Choroid plexus epithelial cell (primary cell): ENCODE measurements around the gene VILL.
A peak's percentile ranks its signal among the peaks of the same experiment; 100 is the strongest.

Source experiments
- DNase-seq: peaks from one replicate; pipeline ENCODE4 v3.0.0-alpha.2; 2010; ENCODE audit warnings: low read depth
- H3K4me3 ChIP-seq: 2 replicates; pipeline ENCODE4 v1.5.1; 2011; ENCODE audit warnings: low read depth, mild to moderate bottlenecking, control low read depth, low read length, moderate library complexity
- TF ChIP-seq, protein P1 (sequence below): conservative IDR thresholded peaks from 2 replicates; pipeline ENCODE4 v1.5.1; 2011; ENCODE audit warnings: low read depth, mild to moderate bottlenecking, control low read depth, inconsistent platforms, low read length, moderate library complexity

VILL gene

DNA sequence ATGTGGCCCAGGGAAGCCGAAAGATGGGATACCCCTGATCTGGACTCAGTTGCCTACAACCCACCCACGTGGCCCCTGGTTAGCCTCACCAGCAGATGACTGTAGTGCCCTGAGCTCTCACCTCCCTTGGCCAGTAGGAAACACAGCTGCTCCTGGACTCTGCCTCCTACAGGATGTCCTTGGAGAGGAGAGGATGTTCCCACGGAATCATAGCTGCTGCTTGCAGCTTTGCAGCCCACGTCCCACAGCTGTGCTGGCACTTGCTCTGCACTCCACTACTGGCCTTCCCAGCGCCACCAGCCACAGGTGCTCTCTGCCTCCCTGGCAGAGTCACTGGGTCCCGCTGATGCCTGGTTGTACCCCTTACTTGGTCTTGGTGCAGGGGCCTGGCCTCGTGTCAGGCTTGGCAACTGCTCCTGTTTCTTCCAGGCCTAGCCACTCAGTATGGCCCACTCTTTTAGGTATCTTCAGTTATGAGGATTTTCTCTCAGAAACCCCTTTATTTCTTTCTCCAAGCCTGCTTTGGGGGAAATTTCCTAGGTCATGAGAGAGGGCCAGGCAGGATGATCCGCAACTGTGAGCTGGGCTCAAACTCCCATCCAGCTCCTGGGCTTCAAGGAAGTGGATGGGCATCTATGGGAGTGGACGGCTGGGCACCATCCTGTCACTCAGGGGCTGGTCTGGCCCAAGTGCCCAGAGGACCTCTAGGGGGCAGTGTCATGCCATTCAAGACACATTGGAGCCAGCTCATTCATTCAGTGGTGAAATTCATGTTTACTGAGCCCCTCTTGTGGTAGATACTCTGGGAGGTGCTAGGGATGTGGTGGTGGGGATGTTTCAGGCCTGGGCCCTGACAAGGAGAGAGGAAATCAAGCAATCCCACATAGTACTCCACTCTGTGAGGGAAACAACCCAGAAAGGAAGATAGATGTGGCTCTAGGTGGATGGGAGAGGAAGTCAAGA is 16.2 kb upstream of the VILL start:
- H3K4me3 ChIP-seq, result no peak overlapping the region
- TF ChIP-seq, protein P1, sequence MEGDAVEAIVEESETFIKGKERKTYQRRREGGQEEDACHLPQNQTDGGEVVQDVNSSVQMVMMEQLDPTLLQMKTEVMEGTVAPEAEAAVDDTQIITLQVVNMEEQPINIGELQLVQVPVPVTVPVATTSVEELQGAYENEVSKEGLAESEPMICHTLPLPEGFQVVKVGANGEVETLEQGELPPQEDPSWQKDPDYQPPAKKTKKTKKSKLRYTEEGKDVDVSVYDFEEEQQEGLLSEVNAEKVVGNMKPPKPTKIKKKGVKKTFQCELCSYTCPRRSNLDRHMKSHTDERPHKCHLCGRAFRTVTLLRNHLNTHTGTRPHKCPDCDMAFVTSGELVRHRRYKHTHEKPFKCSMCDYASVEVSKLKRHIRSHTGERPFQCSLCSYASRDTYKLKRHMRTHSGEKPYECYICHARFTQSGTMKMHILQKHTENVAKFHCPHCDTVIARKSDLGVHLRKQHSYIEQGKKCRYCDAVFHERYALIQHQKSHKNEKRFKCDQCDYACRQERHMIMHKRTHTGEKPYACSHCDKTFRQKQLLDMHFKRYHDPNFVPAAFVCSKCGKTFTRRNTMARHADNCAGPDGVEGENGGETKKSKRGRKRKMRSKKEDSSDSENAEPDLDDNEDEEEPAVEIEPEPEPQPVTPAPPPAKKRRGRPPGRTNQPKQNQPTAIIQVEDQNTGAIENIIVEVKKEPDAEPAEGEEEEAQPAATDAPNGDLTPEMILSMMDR, result peak; percentile 78

DNA sequence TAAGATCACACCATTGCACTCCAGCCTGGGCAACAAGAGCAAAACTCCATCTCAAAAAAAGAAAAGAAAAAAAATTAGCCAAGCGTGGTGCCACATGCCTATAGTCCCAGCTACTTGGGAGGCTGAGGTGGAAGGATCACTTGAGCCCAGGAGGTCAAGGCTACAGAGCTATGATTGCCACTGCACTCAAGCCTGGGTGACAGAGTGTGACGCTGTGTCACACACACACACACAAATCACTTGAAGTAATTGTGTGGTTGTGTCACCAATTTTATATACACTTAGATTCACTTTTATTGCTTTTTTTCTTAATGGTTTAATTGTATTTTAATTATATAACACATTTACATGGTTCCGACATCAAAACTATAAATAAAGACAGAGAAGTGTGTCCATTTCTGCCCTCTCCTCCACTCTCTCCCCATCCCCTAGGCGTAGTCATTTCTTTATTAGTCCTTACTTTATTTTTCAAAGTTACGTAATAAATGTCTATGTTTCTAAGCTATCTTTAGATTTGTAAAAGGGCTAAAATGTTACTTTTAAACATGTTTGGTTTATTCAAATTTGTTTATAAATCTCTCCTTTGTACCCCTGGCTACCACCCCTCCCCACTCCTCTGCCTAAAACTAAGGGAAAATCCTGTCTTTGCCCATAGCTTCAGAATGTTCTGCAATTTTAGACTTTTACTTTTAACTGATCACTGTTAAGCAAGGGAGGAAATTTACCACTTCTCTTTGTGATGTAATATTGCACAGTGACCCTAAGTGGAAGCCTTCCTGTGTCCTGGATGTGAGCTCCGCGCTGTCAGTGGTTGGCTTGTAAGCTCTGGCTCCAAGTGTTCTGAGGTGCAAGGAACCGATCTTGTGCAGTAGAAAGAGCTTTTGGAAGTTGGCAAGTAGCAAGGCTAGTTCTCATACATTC is 10.8 kb upstream of the VILL start:
- TF ChIP-seq, protein P1, result no peak
- DNase-seq, result no peak
- H3K4me3 ChIP-seq, result no peak overlapping the region

More for the DNA sequence above, 16.2 kb upstream of the VILL start:
- DNase-seq, result peak; percentile 75

GRCh38 chr3:37980462-37981347 is 9.9 kb upstream of the VILL start:
- no peak overlapping the region for H3K4me3 ChIP-seq

GRCh38 chr3:37981348-37981664 is 9.3 kb upstream of the VILL start:
- no peak for DNase-seq
- TF ChIP-seq, protein P1, result no peak
- no peak overlapping the region for H3K4me3 ChIP-seq

More at GRCh38 chr3:37980462-37981347, 9.9 kb upstream of the VILL start:
- no peak for DNase-seq
- TF ChIP-seq, protein P1, result no peak

- DNase-seq, result no peak
- no peak overlapping the region for H3K4me3 ChIP-seq
- TF ChIP-seq, protein P1, result no peak
Observed at GRCh38 chr3:37982331-37982730, 8.3 kb upstream of the VILL start.

DNA sequence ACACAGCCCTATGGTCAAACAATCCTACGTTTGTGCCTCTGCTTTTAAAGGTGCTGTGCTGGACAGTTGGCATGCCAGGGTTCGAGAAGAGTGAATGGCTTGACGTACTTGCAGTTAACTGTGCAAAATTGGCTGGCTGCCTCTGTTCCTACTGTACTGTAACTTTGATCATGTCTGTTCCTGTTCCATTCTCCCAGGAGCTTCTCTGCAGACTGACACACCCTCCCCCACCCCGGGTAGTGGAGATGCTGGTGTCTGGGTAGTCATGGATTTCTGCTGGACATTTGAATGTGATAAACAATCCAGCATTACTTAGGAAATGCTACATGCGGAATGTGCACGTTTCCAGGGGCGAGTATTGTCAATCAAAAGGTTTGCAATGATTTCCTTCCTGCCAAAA is 6.5 kb upstream of the VILL start:
- TF ChIP-seq, protein P1, result no peak
- DNase-seq, result no peak
- no peak overlapping the region for H3K4me3 ChIP-seq
